GM12878 (cell line): ENCODE data around the gene GPBAR1. TPM values are rescaled to one million over a fixed set of nuclear protein-coding genes. Genes with fewer than 3 reads are reported as not detected.

Experiments used
- ATAC-seq: fragments of 200-7000 bp; cut with Tn5 transposase; 3 replicates; pipeline ENCODE4 v1.9.1; 2020; ENCODE audit warnings: mild to moderate bottlenecking, moderate library complexity
- BruUV-seq: library from RNA; stranded (reverse); fragments of 400-500 nt; replicated peaks from 2 replicates; lab custom pipeline; 2021; lab: Mats Ljungman, UMichigan
- CTCF ChIA-PET: fragments of 300-600 bp; sonication (Branson Sonifier 250); formaldehyde crosslinking; extraction: SDS; loops from one replicate; lab custom pipeline; 2021; ENCODE audit warnings: inconsistent platforms; lab: Yijun Ruan, JAX
- POLR2A ChIA-PET: fragments of 350-600 bp; formaldehyde crosslinking; extraction: SDS; loops from one replicate; lab custom pipeline; 2021; ENCODE audit warnings: inconsistent platforms; lab: Charles Lee
- RAD21 ChIA-PET: fragments of 300-600 bp; sonication (Branson Sonifier 250); formaldehyde crosslinking; loops from one replicate; lab custom pipeline; 2023; ENCODE audit warnings: antibody characterized with exemption; ENCODE audit not compliant: unreplicated experiment; lab: Charles Lee
- SMC1A ChIA-PET: fragments of 300-600 bp; sonication (Branson Sonifier 250); formaldehyde crosslinking; loops from one replicate; lab custom pipeline; 2023; ENCODE audit not compliant: unreplicated experiment, uncharacterized antibody; lab: Charles Lee
- DNase-seq: peaks from one replicate; pipeline ENCODE4 v3.0.0-alpha.2; 2011; ENCODE audit warnings: low read depth, low spot score
- FAIRE-seq: peaks from 3 replicates; lab custom pipeline; 2011; peaks lifted over from hg19 to GRCh38; lab: Jason Lieb, UNC
- H2AFZ ChIP-seq: 2 replicates; pipeline ENCODE4 v1.6.0; 2011; ENCODE audit warnings: low read depth, low read length, control low read depth; ENCODE audit not compliant: control insufficient read depth
- H3K27ac ChIP-seq: 2 replicates; pipeline ENCODE4 v1.5.1; 2011; ENCODE audit warnings: control low read depth; ENCODE audit not compliant: control insufficient read depth, insufficient read depth
- H3K27me3 ChIP-seq, 2 experiments: replicated peaks in 1 of 2; 2 replicates each; pipeline versions ENCODE4 v1.6.0 to v1.6.1; 2011; ENCODE audit warnings: low read length in 1 of 2; ENCODE audit not compliant: control insufficient read depth in 2 of 2, insufficient read depth in 2 of 2
- H3K36me3 ChIP-seq, 2 experiments: 2 replicates each; pipeline ENCODE4 v1.5.1; 2011; ENCODE audit warnings: low read length in 1 of 2; ENCODE audit not compliant: control insufficient read depth in 2 of 2, insufficient read depth in 2 of 2
- H3K4me1 ChIP-seq: 2 replicates; pipeline ENCODE4 v1.6.1; 2011; ENCODE audit warnings: mild to moderate bottlenecking, low read length, moderate library complexity, mixed read lengths; ENCODE audit not compliant: control insufficient read depth, insufficient read depth
- H3K4me2 ChIP-seq: 2 replicates; pipeline ENCODE4 v1.6.0; 2011; ENCODE audit warnings: control low read depth; ENCODE audit not compliant: control insufficient read depth, insufficient read depth
- H3K4me3 ChIP-seq: fragments of 200-600 bp; sonication (generic); 2 replicates; pipeline ENCODE4 v1.5.1; 2016
- H3K79me2 ChIP-seq: 2 replicates; pipeline ENCODE4 v1.6.0; 2011; ENCODE audit warnings: low read length; ENCODE audit not compliant: control insufficient read depth, insufficient read depth
- H3K9ac ChIP-seq: 2 replicates; pipeline ENCODE4 v1.8.0; 2011; ENCODE audit warnings: low read length, control low read depth, mixed read lengths; ENCODE audit not compliant: control insufficient read depth, insufficient read depth
- H3K9me3 ChIP-seq: replicated peaks from 3 replicates; pipeline ENCODE4 v1.5.1; 2011; ENCODE audit warnings: mild to moderate bottlenecking, low read length; ENCODE audit not compliant: control insufficient read depth, insufficient read depth
- H4K20me1 ChIP-seq: 2 replicates; pipeline ENCODE4 v1.6.0; 2011; ENCODE audit not compliant: control insufficient read depth, insufficient read depth
- BRCA1 ChIP-seq: IDR thresholded peaks from 2 replicates; pipeline ENCODE4 v1.6.1; 2011; ENCODE audit warnings: low read depth, low read length, improper control_type of control experiment
- CHD1 ChIP-seq: IDR thresholded peaks from 2 replicates; pipeline ENCODE4 v1.6.1; 2012; ENCODE audit warnings: low read depth, low read length, improper control_type of control experiment
- DPF2 ChIP-seq: fragments of 450-650 bp; IDR thresholded peaks from 2 replicates; pipeline ENCODE4 v1.6.1; 2017; ENCODE audit warnings: mild to moderate bottlenecking
- EGR1 ChIP-seq, 2 experiments: IDR thresholded peaks; 1 replicate in 1 of 2; 2 replicates in 1 of 2; pipeline ENCODE4 v1.6.1; 2011 to 2012; ENCODE audit warnings: low read depth in 2 of 2, low read length in 2 of 2, borderline replicate concordance in 1 of 2, mild to moderate bottlenecking in 1 of 2, moderate library complexity in 1 of 2
- ETV6 ChIP-seq, 2 experiments: fragments of 450-650 bp in 1 of 2; IDR thresholded peaks in 1 of 2; conservative IDR thresholded peaks in 1 of 2; 2 replicates each; pipeline ENCODE4 v1.6.1; 2014; ENCODE audit warnings: antibody characterized with exemption in 1 of 2, borderline replicate concordance in 1 of 2, low read depth in 1 of 2, mild to moderate bottlenecking in 1 of 2, moderate library complexity in 1 of 2
- IRF4 ChIP-seq: IDR thresholded peaks from 2 replicates; pipeline ENCODE4 v1.6.1; 2011; ENCODE audit warnings: low read depth, low read length
- MXI1 ChIP-seq: fragments of 150-350 bp; IDR thresholded peaks from 2 replicates; pipeline ENCODE4 v1.6.1; 2011; ENCODE audit warnings: low read depth, mild to moderate bottlenecking, inconsistent platforms, low read length, improper control_type of control experiment
- POLR2A ChIP-seq: IDR thresholded peaks from 2 replicates; pipeline ENCODE4 v1.6.1; 2011; ENCODE audit warnings: low read depth, mild to moderate bottlenecking, low read length
- SIN3A ChIP-seq: IDR thresholded peaks from 2 replicates; pipeline ENCODE4 v1.6.1; 2012; ENCODE audit warnings: low read depth, low read length, improper control_type of control experiment
- SMARCA5 ChIP-seq: fragments of 450-650 bp; IDR thresholded peaks from 2 replicates; pipeline ENCODE4 v1.6.1; 2017; ENCODE audit warnings: mild to moderate bottlenecking
- SRF ChIP-seq, 2 experiments: IDR thresholded peaks; 2 replicates each; pipeline ENCODE4 v1.6.1; 2011; ENCODE audit warnings: low read depth in 2 of 2, low read length in 2 of 2, mild to moderate bottlenecking in 1 of 2, moderate library complexity in 1 of 2
- TARDBP ChIP-seq: IDR thresholded peaks from 2 replicates; pipeline ENCODE4 v1.6.1; 2016; ENCODE audit warnings: borderline replicate concordance
- ZNF24 ChIP-seq: fragments of 450-650 bp; IDR thresholded peaks from 2 replicates; pipeline ENCODE4 v1.6.1; 2017; ENCODE audit warnings: antibody characterized with exemption, mild to moderate bottlenecking
- WGBS: methylation state at CpG from one replicate; pipeline ENCODE4 v1.1.6; 2016; ENCODE audit warnings: low lambda C conversion rate; ENCODE audit not compliant: insufficient replicate concordance, insufficient coverage; ENCODE audit errors: missing lambda C conversion rate; 5-methylcytosine and 5-hydroxymethylcytosine counted together
- in situ Hi-C: fragments of 300-500 bp; cut with MboI; formaldehyde crosslinking; loops from 9 replicates; pipeline ENCODE4 v1.14.3; 2018; ENCODE audit warnings: mixed read lengths
- intact Hi-C: fragments of 100-400 bp; cut with micrococcal nuclease; formaldehyde crosslinking; loops from one replicate; pipeline ENCODE4 v1.14.2; 2022; ENCODE audit not compliant: unreplicated experiment
- polyA plus RNA-seq, 11 experiments: library from polyadenylated mRNA; depleted of rRNA in 4 of 11; unstranded in 6 of 11; stranded (reverse) in 5 of 11; fragments of >200 nt; fragmentation: Nextera tagmentation in 4 of 11; fragmentation: Illumina TruSeq in 1 of 11; extraction: Ambion mirVana in 4 of 11; extraction: Trizol in 1 of 11; gene quantifications; 1 replicate in 1 of 11; 2 replicates in 10 of 11; pipeline versions ENCODE4 v1.2.1 to v1.2.3, GENCODE V29; 2011 to 2016; ENCODE audit warnings: inconsistent platforms in 2 of 11, missing spikeins in 2 of 11, low read depth in 1 of 11
- total RNA-seq, 4 experiments: library from RNA; depleted of rRNA in 3 of 4; stranded (reverse); fragments of >200 nt in 3 of 4; fragmentation: Illumina TruSeq in 1 of 4; extraction: Trizol in 1 of 4; gene quantifications; 2 replicates each; pipeline versions ENCODE4 v1.2.1 to v1.2.3, GENCODE V29; 2013 to 2021
- TF ChIP-seq, protein P1 (sequence below): fragments of 450-650 bp; formaldehyde crosslinking; IDR thresholded peaks from 2 replicates; pipeline ENCODE4 v1.4.0; 2020; ENCODE audit warnings: mild to moderate bottlenecking, moderate library complexity
- TF ChIP-seq, protein P2 (sequence below): fragments of 450-650 bp; IDR thresholded peaks from 2 replicates; pipeline ENCODE4 v1.6.1; 2016; ENCODE audit warnings: mild to moderate bottlenecking, moderate library complexity, borderline replicate concordance

The GPBAR1 gene
- total and polyA plus RNA-seq, 10 of the 15 experiments (the other 5 are each of a cell fraction or from before 2014, with no cell fraction given), result 0.03 to 0.36 (median 0.11) TPM; not detected in 3

DNA sequence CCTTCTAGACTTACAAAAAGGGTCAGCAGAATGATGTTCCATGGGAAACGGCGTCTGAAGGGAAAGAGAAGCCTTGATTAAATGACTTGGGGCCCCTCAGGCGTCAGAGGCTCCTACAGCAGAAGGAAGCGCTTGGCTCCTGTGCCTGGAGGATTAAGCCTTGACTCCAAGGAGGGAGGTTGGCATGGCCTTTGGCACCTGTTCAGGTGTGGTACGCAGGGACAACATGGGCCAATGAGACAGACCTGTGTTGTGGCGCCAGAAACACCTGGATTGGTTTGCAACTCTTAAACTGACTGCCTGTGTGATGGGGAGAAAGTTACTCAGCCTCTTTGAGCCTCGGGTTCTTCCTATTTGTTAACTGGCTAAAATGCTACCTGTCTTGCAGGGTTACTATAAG, 17.1 kb downstream of the GPBAR1 start (continued):
- TF ChIP-seq, protein P1, sequence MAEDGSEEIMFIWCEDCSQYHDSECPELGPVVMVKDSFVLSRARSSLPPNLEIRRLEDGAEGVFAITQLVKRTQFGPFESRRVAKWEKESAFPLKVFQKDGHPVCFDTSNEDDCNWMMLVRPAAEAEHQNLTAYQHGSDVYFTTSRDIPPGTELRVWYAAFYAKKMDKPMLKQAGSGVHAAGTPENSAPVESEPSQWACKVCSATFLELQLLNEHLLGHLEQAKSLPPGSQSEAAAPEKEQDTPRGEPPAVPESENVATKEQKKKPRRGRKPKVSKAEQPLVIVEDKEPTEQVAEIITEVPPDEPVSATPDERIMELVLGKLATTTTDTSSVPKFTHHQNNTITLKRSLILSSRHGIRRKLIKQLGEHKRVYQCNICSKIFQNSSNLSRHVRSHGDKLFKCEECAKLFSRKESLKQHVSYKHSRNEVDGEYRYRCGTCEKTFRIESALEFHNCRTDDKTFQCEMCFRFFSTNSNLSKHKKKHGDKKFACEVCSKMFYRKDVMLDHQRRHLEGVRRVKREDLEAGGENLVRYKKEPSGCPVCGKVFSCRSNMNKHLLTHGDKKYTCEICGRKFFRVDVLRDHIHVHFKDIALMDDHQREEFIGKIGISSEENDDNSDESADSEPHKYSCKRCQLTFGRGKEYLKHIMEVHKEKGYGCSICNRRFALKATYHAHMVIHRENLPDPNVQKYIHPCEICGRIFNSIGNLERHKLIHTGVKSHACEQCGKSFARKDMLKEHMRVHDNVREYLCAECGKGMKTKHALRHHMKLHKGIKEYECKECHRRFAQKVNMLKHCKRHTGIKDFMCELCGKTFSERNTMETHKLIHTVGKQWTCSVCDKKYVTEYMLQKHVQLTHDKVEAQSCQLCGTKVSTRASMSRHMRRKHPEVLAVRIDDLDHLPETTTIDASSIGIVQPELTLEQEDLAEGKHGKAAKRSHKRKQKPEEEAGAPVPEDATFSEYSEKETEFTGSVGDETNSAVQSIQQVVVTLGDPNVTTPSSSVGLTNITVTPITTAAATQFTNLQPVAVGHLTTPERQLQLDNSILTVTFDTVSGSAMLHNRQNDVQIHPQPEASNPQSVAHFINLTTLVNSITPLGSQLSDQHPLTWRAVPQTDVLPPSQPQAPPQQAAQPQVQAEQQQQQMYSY (CRISPR knock-in tag), result no peak

DNA sequence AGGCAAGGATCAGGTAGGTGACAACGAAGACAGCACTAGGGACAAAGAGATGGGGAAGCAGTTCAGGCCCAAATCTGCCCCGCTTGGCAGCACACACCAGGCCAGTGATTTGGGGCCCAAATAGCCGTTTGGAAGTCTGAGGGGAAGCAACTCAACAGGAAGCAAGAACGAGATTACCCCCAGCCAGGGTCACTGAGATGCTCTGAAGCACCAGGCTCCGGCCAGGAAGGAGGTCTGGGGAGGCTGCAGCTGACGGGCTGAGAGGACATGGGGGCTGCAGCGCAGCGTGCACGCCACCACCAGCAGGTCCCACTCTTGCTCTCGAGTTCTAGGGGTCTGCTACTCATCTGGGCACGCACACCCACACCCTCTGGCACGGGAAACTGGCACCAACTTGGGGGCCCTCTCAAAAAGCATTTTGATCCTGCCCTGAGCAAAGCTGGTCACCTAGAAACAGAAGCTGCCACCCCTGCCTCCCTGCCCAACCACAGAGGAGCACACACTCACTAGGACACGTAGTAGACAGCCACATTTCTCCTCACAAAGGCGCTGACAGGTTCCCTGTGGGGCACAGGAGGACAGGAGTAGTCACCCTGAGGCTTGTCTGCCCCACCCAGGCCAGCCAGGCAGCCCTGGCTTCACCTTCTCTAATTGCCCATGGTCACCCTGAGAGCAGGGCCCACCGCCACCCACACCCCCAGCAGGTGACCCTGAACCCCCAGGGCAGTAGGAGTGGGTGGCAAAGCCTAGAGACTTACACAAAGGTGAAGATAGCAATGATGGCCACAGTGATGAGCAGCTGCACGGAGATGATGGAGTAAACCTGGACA, 17.9 kb downstream of the GPBAR1 start:
- Histone ChIP-seq H3K36me3 (peaks cover 27 to 31% of the 10 kb centered on the region in 2 experiments), H3K27ac (no peak overlapping the region), H3K4me1 (no peaks in the 10 kb centered on the region; the same call in 1 of the 2 replicates), H3K4me2 (no peak overlapping the region), H3K9ac (no peak overlapping the region), H3K27me3 (no peaks in the 10 kb centered on the region), H3K4me3 (no peak overlapping the region), H3K79me2 (no peaks in the 10 kb centered on the region; the same call in 1 of the 2 replicates), H2AFZ (no peak overlapping the region), H3K9me3 (no peaks in the 10 kb centered on the region), H4K20me1 (no peaks in the 10 kb centered on the region)
- POLR2A ChIA-PET, result no interaction called here
- no peak for DNase-seq
- CTCF ChIA-PET, result no interaction called here
- SMC1A ChIA-PET, result no interaction called here
- no TSS peak for BruUV-seq
- no peak for ATAC-seq
- in situ Hi-C loops, result loop anchor here (25.0 kb wide), 1 partner anchor 109 kb away; the partner anchor contains the start of genes CTDSP1 and SLC11A1
- intact Hi-C loops, result no loop called here
- 77% methylated on average over 16 of the region's 16 CpGs for WGBS
- RAD21 ChIA-PET, result no interaction called here
- FAIRE-seq, result no peak
- TF ChIP-seq ETV6 (conservative IDR thresholded peaks at IDR 0.05 in 1 of 2, IDR thresholded peaks at IDR 0.05 in 1 of 2; ENCODE audit: borderline replicate concordance in 1 of 2, low read depth in 1 of 2) (no peak), MXI1 (no peak), SMARCA5 (no peak), SIN3A (no peak), ZNF24 (no peak), TARDBP (no peak), BRCA1 (no peak), CHD1 (no peak), SRF (IDR thresholded peaks at IDR 0.05; ENCODE audit: low read depth in 2 of 2, low read length in 2 of 2) (no peak), IRF4 (no peak), POLR2A (no peak), EGR1 (IDR thresholded peaks at IDR 0.05; ENCODE audit: borderline replicate concordance in 1 of 2, low read depth in 2 of 2, low read length in 2 of 2) (no peak), DPF2 (no peak)
- TF ChIP-seq, protein P2, sequence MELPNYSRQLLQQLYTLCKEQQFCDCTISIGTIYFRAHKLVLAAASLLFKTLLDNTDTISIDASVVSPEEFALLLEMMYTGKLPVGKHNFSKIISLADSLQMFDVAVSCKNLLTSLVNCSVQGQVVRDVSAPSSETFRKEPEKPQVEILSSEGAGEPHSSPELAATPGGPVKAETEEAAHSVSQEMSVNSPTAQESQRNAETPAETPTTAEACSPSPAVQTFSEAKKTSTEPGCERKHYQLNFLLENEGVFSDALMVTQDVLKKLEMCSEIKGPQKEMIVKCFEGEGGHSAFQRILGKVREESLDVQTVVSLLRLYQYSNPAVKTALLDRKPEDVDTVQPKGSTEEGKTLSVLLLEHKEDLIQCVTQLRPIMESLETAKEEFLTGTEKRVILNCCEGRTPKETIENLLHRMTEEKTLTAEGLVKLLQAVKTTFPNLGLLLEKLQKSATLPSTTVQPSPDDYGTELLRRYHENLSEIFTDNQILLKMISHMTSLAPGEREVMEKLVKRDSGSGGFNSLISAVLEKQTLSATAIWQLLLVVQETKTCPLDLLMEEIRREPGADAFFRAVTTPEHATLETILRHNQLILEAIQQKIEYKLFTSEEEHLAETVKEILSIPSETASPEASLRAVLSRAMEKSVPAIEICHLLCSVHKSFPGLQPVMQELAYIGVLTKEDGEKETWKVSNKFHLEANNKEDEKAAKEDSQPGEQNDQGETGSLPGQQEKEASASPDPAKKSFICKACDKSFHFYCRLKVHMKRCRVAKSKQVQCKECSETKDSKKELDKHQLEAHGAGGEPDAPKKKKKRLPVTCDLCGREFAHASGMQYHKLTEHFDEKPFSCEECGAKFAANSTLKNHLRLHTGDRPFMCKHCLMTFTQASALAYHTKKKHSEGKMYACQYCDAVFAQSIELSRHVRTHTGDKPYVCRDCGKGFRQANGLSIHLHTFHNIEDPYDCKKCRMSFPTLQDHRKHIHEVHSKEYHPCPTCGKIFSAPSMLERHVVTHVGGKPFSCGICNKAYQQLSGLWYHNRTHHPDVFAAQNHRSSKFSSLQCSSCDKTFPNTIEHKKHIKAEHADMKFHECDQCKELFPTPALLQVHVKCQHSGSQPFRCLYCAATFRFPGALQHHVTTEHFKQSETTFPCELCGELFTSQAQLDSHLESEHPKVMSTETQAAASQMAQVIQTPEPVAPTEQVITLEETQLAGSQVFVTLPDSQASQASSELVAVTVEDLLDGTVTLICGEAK, result no peak
